Stomach (tissue), 4 donors: ENCODE measurements around the gene NCOA6.

Experiments used
- CTCF ChIP-seq, 7 experiments: fragments of 450-650 bp in 4 of 7; fragments of 200-600 bp in 3 of 7; sonication (generic) in 3 of 7; IDR thresholded peaks; one replicate each; pipeline ENCODE4 v1.5.1; 2016 to 2019; ENCODE audit warnings: antibody characterized with exemption in 7 of 7, control low read depth in 2 of 7, mild to moderate bottlenecking in 1 of 7
- POLR2A ChIP-seq, 4 donors: fragments of 450-650 bp; IDR thresholded peaks; one replicate each; pipeline ENCODE4 v1.6.1; 2016; ENCODE audit warnings: antibody characterized with exemption in 4 of 4, control low read depth in 2 of 4, mild to moderate bottlenecking in 1 of 4, moderate library complexity in 1 of 4
- POLR2AphosphoS5 ChIP-seq, 3 donors: sonication (generic); formaldehyde crosslinking; IDR thresholded peaks; one replicate each; pipeline ENCODE4 v1.6.1; 2016; ENCODE audit warnings: antibody characterized with exemption in 3 of 3

DNA sequence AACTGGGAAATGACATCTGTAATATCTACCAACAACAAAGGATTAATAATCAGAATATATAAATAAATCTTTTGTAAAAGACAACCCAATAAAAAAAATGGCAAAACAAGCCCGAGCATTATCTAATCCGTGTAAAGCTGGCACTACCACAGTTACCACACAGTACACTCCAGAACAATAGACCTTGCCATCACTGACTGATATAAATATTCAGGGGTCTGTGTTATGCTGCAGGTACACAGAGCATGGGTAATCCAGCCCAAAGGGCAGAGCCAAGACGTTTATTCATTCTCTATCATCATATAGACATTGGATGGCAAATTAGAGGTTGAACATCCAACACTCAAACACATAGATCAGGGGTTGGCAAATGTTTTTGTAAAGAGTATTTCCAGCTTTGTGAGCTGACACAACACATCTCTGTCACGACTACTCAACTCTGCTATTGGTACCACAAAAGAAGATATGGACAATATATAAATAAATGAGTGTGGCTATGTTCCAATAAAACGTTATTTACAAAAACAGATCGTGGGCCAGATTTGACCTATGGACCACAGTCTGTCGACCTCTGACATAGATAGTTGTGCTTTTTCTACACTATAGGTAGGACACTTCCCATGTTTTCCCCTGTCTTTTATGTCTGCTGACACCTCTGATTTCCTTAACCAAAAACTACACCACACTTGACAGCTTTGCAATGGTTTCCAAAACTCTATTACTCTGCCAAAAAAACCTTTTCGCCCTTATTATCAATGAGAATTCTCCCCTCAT, 4.5 kb downstream of the NCOA6 start:
- TF ChIP-seq CTCF (IDR thresholded peaks at IDR 0.05) (no peak), POLR2AphosphoS5 (IDR thresholded peaks at IDR 0.05) (no peak), POLR2A (IDR thresholded peaks at IDR 0.05) (no peak)
